ENCODE measurements around the gene MTCL1. TPM values are rescaled to one million over a fixed set of nuclear protein-coding genes. Genes with fewer than 3 reads are reported as not detected.

MTCL1 gene
- total RNA-seq, 1 donor from 2014 or later = 0.50 TPM

- H3K4me3 Mint-ChIP-seq (ENCODE audit: low read depth) = no peak overlapping the region
- H3K27ac Mint-ChIP-seq = no peak overlapping the region
- no peaks in the 10 kb centered on the region for H3K9me3 Mint-ChIP-seq
- intact Hi-C loops (cut with micrococcal nuclease) = no loop called here
- no peaks in the 10 kb centered on the region for H3K4me1 Mint-ChIP-seq (ENCODE audit: low read depth)
- DNase-seq (ENCODE audit: low spot score) = no peak
- H3K36me3 Mint-ChIP-seq (ENCODE audit: low read depth) = no peaks in the 10 kb centered on the region
- H3K27me3 Mint-ChIP-seq (ENCODE audit: low read depth) = peaks cover 2% of the 10 kb centered on the region
Measured at GRCh38 chr18:8788503-8789429, 83.4 kb downstream of the MTCL1 start.

- Mint-ChIP-seq H3K27me3 (ENCODE audit: low read depth) (peaks cover 2% of the 10 kb centered on the region), H3K27ac (no peak overlapping the region), H3K36me3 (ENCODE audit: low read depth) (no peaks in the 10 kb centered on the region), H3K4me1 (ENCODE audit: low read depth) (peaks cover 5% of the 10 kb centered on the region), H3K4me3 (ENCODE audit: low read depth) (no peak overlapping the region), H3K9me3 (no peaks in the 10 kb centered on the region)
- no peak for DNase-seq (ENCODE audit: low spot score)
- intact Hi-C loops (cut with micrococcal nuclease) = no loop called here
Measured at GRCh38 chr18:8791171-8791651, 85.9 kb downstream of the MTCL1 start.

- no peak overlapping the region for H3K4me3 Mint-ChIP-seq (ENCODE audit: low read depth)
- no peaks in the 10 kb centered on the region for H3K36me3 Mint-ChIP-seq (ENCODE audit: low read depth)
- H3K9me3 Mint-ChIP-seq = no peaks in the 10 kb centered on the region
- intact Hi-C loops (cut with micrococcal nuclease) = no loop called here
- H3K27ac Mint-ChIP-seq = no peak overlapping the region
- peaks cover 5% of the 10 kb centered on the region for H3K4me1 Mint-ChIP-seq (ENCODE audit: low read depth)
- H3K27me3 Mint-ChIP-seq (ENCODE audit: low read depth) = peaks cover 2% of the 10 kb centered on the region
- no peak for DNase-seq (ENCODE audit: low spot score)
Measured at GRCh38 chr18:8792688-8793316, 87.4 kb downstream of the MTCL1 start.

GRCh38 chr18:8793445-8794155, 88.2 kb downstream of the MTCL1 start:
- H3K9me3 Mint-ChIP-seq = no peaks in the 10 kb centered on the region
- DNase-seq (ENCODE audit: low spot score) = no peak

GRCh38 chr18:8794156-8794933, 89.0 kb downstream of the MTCL1 start:
- Mint-ChIP-seq H3K4me3 (ENCODE audit: low read depth) (no peak overlapping the region), H3K27ac (no peak overlapping the region), H3K4me1 (ENCODE audit: low read depth) (peaks cover 5% of the 10 kb centered on the region), H3K36me3 (ENCODE audit: low read depth) (no peaks in the 10 kb centered on the region), H3K9me3 (no peaks in the 10 kb centered on the region), H3K27me3 (ENCODE audit: low read depth) (peaks cover 1% of the 10 kb centered on the region)
- no peak for DNase-seq (ENCODE audit: low spot score)
- intact Hi-C loops (cut with micrococcal nuclease) = no loop called here

More at GRCh38 chr18:8793445-8794155, 88.2 kb downstream of the MTCL1 start:
- peaks cover 2% of the 10 kb centered on the region for H3K27me3 Mint-ChIP-seq (ENCODE audit: low read depth)
- intact Hi-C loops (cut with micrococcal nuclease) = no loop called here
- H3K27ac Mint-ChIP-seq = no peak overlapping the region
- no peak overlapping the region for H3K4me3 Mint-ChIP-seq (ENCODE audit: low read depth)
- peaks cover 5% of the 10 kb centered on the region for H3K4me1 Mint-ChIP-seq (ENCODE audit: low read depth)
- H3K36me3 Mint-ChIP-seq (ENCODE audit: low read depth) = no peaks in the 10 kb centered on the region

GRCh38 chr18:8794934-8795280, 89.6 kb downstream of the MTCL1 start:
- Mint-ChIP-seq H3K9me3 (no peaks in the 10 kb centered on the region), H3K4me1 (ENCODE audit: low read depth) (peaks cover 5% of the 10 kb centered on the region), H3K27ac (no peak overlapping the region), H3K4me3 (ENCODE audit: low read depth) (no peak overlapping the region), H3K27me3 (ENCODE audit: low read depth) (no peaks in the 10 kb centered on the region), H3K36me3 (ENCODE audit: low read depth) (no peaks in the 10 kb centered on the region)
- intact Hi-C loops (cut with micrococcal nuclease) = no loop called here
- DNase-seq (ENCODE audit: low spot score) = no peak

- no peak for DNase-seq (ENCODE audit: low spot score)
- intact Hi-C loops (cut with micrococcal nuclease) = no loop called here
- H3K9me3 Mint-ChIP-seq = no peaks in the 10 kb centered on the region
- H3K4me1 Mint-ChIP-seq (ENCODE audit: low read depth) = peaks cover 5% of the 10 kb centered on the region
- no peaks in the 10 kb centered on the region for H3K27me3 Mint-ChIP-seq (ENCODE audit: low read depth)
- H3K27ac Mint-ChIP-seq = no peak overlapping the region
- H3K36me3 Mint-ChIP-seq (ENCODE audit: low read depth) = no peaks in the 10 kb centered on the region
- no peak overlapping the region for H3K4me3 Mint-ChIP-seq (ENCODE audit: low read depth)
Measured at GRCh38 chr18:8795586-8796325, 90.4 kb downstream of the MTCL1 start.

GRCh38 chr18:8797206-8797605, 91.8 kb downstream of the MTCL1 start:
- Mint-ChIP-seq H3K36me3 (ENCODE audit: low read depth) (no peaks in the 10 kb centered on the region), H3K27ac (no peak overlapping the region), H3K4me1 (ENCODE audit: low read depth) (peaks cover 5% of the 10 kb centered on the region), H3K27me3 (ENCODE audit: low read depth) (no peaks in the 10 kb centered on the region), H3K9me3 (no peaks in the 10 kb centered on the region), H3K4me3 (ENCODE audit: low read depth) (no peak overlapping the region)
- DNase-seq (ENCODE audit: low spot score) = no peak
- intact Hi-C loops (cut with micrococcal nuclease) = no loop called here

GRCh38 chr18:8799001-8799400, 93.6 kb downstream of the MTCL1 start:
- Mint-ChIP-seq H3K27me3 (ENCODE audit: low read depth) (no peaks in the 10 kb centered on the region), H3K36me3 (ENCODE audit: low read depth) (no peaks in the 10 kb centered on the region), H3K9me3 (no peaks in the 10 kb centered on the region), H3K4me3 (ENCODE audit: low read depth) (no peak overlapping the region), H3K4me1 (ENCODE audit: low read depth) (peaks cover 5% of the 10 kb centered on the region), H3K27ac (no peak overlapping the region)
- DNase-seq (ENCODE audit: low spot score) = no peak
- intact Hi-C loops (cut with micrococcal nuclease) = no loop called here

GRCh38 chr18:8799596-8800441, 94.5 kb downstream of the MTCL1 start:
- Mint-ChIP-seq H3K4me3 (ENCODE audit: low read depth) (no peak overlapping the region), H3K9me3 (no peaks in the 10 kb centered on the region), H3K27ac (no peak overlapping the region), H3K4me1 (ENCODE audit: low read depth) (peaks cover 5% of the 10 kb centered on the region), H3K27me3 (ENCODE audit: low read depth) (no peaks in the 10 kb centered on the region), H3K36me3 (ENCODE audit: low read depth) (no peaks in the 10 kb centered on the region)
- no peak for DNase-seq (ENCODE audit: low spot score)
- intact Hi-C loops (cut with micrococcal nuclease) = no loop called here

- Mint-ChIP-seq H3K4me3 (ENCODE audit: low read depth) (no peak overlapping the region), H3K4me1 (ENCODE audit: low read depth) (peaks cover 5% of the 10 kb centered on the region), H3K9me3 (no peaks in the 10 kb centered on the region), H3K27me3 (ENCODE audit: low read depth) (no peaks in the 10 kb centered on the region), H3K27ac (no peak overlapping the region), H3K36me3 (ENCODE audit: low read depth) (no peaks in the 10 kb centered on the region)
- DNase-seq (ENCODE audit: low spot score) = no peak
- intact Hi-C loops (cut with micrococcal nuclease) = no loop called here
Measured at GRCh38 chr18:8800445-8800844, 95.1 kb downstream of the MTCL1 start.
